Osteocyte (in vitro differentiated cells): ENCODE measurements around the gene PRELP. TPM values are rescaled to one million over a fixed set of nuclear protein-coding genes. Genes with fewer than 3 reads are reported as not detected.

Experiments used
- DNase-seq: peaks from one replicate; pipeline ENCODE4 v3.0.0; 2021; ENCODE audit warnings: mixed read lengths; ENCODE audit not compliant: unreplicated experiment; ENCODE audit errors: extremely low spot score
- H3K27ac Mint-ChIP-seq: one replicate; pipeline ENCODE4 v1.8.0; 2021; ENCODE audit warnings: mild to moderate bottlenecking, mixed read lengths; ENCODE audit not compliant: unreplicated experiment
- H3K27me3 Mint-ChIP-seq: one replicate; pipeline ENCODE4 v1.8.0; 2021; ENCODE audit warnings: mixed read lengths; ENCODE audit not compliant: unreplicated experiment
- H3K36me3 Mint-ChIP-seq: one replicate; pipeline ENCODE4 v1.8.0; 2021; ENCODE audit warnings: mixed read lengths; ENCODE audit not compliant: unreplicated experiment
- H3K4me1 Mint-ChIP-seq: one replicate; pipeline ENCODE4 v1.8.0; 2021; ENCODE audit warnings: mixed read lengths; ENCODE audit not compliant: unreplicated experiment
- H3K4me3 Mint-ChIP-seq: one replicate; pipeline ENCODE4 v1.8.0; 2021; ENCODE audit warnings: mild to moderate bottlenecking, moderate library complexity, mixed read lengths; ENCODE audit not compliant: unreplicated experiment
- H3K9me3 Mint-ChIP-seq: one replicate; pipeline ENCODE4 v1.8.0; 2021; ENCODE audit warnings: mixed read lengths; ENCODE audit not compliant: unreplicated experiment
- CTCF ChIP-seq: fragments of 200-600 bp; sonication (generic); IDR thresholded peaks from 2 replicates; pipeline ENCODE4 v1.5.0; 2021; ENCODE audit warnings: antibody characterized with exemption, mild to moderate bottlenecking, moderate library complexity
- total RNA-seq: library from RNA; stranded (reverse); gene quantifications from 2 replicates; pipeline ENCODE4 v1.2.1, GENCODE V29; 2021

The PRELP gene
- total RNA-seq, 1 donor from 2014 or later = 1.0 TPM

- no peaks in the 10 kb centered on the region for H3K27me3 Mint-ChIP-seq
Observed at GRCh38 chr1:203518541-203518940, 42.9 kb downstream of the PRELP start.

DNA sequence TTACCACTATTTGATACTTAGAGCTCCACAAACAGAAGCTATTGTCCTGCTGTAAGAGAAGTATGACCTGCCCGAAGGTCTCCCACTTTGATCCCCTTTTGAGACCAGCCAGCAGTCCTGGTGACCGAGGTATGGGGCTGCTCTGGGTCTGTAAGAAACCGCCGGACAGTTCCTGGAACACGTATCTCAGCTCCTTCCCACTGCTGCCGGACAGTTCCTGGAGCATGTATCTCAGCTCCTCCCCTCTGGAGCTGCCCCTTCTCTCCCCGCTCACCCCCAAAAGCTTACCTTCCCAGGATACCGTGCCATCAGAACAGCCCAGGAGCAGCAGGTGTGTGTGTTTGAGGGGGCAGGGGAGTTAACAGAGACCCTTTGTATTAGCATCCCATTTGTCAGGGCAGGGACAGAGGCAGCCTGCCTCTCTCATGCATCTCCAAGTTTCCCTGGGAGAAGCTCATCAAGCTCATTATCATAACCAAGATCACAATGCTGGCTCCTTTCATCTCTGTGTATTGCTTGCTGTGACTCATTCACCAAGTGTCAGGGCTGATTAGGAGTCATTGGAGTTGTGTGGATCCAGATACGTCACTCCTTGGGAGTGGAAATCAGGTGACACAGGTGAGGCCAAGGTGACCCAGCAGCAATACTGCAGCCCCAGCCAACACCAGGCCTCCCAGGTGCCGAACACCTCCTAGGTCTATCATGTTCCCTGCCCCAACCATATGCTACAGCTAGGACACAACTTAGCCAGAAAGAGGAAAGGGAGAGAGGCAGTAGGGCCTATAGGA is 43.6 kb downstream of the PRELP start:
- Mint-ChIP-seq H3K9me3 (no peaks in the 10 kb centered on the region), H3K36me3 (no peaks in the 10 kb centered on the region), H3K27me3 (no peaks in the 10 kb centered on the region), H3K4me3 (no peak overlapping the region), H3K27ac (no peak overlapping the region), H3K4me1 (peaks cover 38% of the 10 kb centered on the region)
- TF ChIP-seq CTCF = no peak
- no peak for DNase-seq

More at GRCh38 chr1:203518541-203518940, 42.9 kb downstream of the PRELP start:
- Mint-ChIP-seq H3K4me3 (no peak overlapping the region), H3K9me3 (no peaks in the 10 kb centered on the region), H3K27ac (peak overlapping the region; percentile 3), H3K4me1 (peaks cover 39% of the 10 kb centered on the region), H3K36me3 (no peaks in the 10 kb centered on the region)
- no peak for DNase-seq
- TF ChIP-seq CTCF = no peak

DNA sequence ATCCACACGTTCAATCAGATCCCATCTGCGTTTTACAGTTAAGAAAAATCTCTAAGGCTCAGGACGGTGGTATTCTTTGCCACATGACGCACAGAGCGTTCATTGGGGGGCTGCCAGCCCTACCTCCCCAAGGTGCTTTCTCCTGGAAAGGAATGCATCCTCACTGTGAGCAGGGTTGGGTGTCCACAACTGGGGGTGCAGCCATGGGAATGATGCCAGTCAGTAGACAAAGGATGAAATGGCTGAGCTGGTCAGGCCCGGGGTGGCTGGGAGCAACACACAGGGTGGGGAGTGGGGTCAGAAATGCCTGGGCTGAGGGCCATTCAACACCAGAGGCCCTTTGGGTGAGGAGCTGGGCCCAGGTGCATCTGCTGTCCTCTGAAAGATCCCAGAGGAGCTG is 44.3 kb downstream of the PRELP start:
- Mint-ChIP-seq H3K4me1 (peaks cover 38% of the 10 kb centered on the region), H3K4me3 (no peak overlapping the region), H3K27me3 (no peaks in the 10 kb centered on the region)

DNA sequence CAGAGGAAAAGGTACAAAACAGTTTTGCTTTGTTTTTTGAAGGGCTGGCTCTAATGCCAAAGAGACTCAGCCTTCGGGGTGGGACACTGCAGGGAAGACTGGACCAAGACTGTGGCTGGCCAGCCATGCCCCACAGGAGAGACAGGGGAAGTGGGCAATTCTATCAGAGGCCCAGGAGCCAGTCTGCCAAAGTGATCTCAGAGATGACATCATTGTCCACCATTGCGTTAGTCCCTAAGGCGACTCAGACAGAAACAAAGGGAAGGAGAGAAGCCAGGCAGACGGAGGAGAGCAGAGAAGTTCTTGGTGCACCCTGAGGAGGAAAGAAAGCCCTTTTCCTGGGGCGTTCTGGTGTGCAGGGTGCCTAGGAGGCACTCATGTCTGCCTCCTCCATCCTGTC is 44.7 kb downstream of the PRELP start:
- DNase-seq = no peak
- no peaks in the 10 kb centered on the region for H3K27me3 Mint-ChIP-seq
- no peaks in the 10 kb centered on the region for H3K9me3 Mint-ChIP-seq
- no peak overlapping the region for H3K4me3 Mint-ChIP-seq
- H3K27ac Mint-ChIP-seq = no peak overlapping the region
- H3K36me3 Mint-ChIP-seq = no peaks in the 10 kb centered on the region
- peaks cover 42% of the 10 kb centered on the region for H3K4me1 Mint-ChIP-seq
- no peak for TF ChIP-seq CTCF

More for the DNA sequence above, 44.3 kb downstream of the PRELP start:
- H3K27ac Mint-ChIP-seq = no peak overlapping the region
- no peak for DNase-seq
- no peaks in the 10 kb centered on the region for H3K9me3 Mint-ChIP-seq
- TF ChIP-seq CTCF = no peak
- no peaks in the 10 kb centered on the region for H3K36me3 Mint-ChIP-seq

- DNase-seq = no peak
- Mint-ChIP-seq H3K4me3 (no peak overlapping the region), H3K27me3 (no peaks in the 10 kb centered on the region), H3K36me3 (no peaks in the 10 kb centered on the region), H3K4me1 (peaks cover 52% of the 10 kb centered on the region), H3K9me3 (no peaks in the 10 kb centered on the region), H3K27ac (no peak overlapping the region)
- TF ChIP-seq CTCF = no peak
Observed at GRCh38 chr1:203521074-203521794, 45.6 kb downstream of the PRELP start.
